SK-N-SH treated with all-trans-retinoic acid at 6 μM for 48 hours (cell line): ENCODE results near the gene MYL2.

Experiments used
- ATAC-seq: fragments of 200-7000 bp; cut with Tn5 transposase; 3 replicates; pipeline ENCODE4 v1.9.1; 2020; ENCODE audit warnings: mild to moderate bottlenecking, moderate library complexity
- ARNTL ChIP-seq: fragments of 450-650 bp; formaldehyde crosslinking; IDR thresholded peaks from 2 replicates; pipeline ENCODE4 v1.5.0; 2020; ENCODE audit warnings: low read depth, mild to moderate bottlenecking, moderate library complexity, borderline replicate concordance
- BACH2 ChIP-seq: fragments of 250-450 bp; sonication (Bioruptor Pico); IDR thresholded peaks from 2 replicates; pipeline ENCODE4 v1.9.0; 2021; ENCODE audit warnings: mild to moderate bottlenecking, borderline replicate concordance
- CSDC2 ChIP-seq: fragments of 250-450 bp; sonication (Bioruptor Pico); IDR thresholded peaks from 2 replicates; pipeline ENCODE4 v1.5.0; 2020; ENCODE audit warnings: mild to moderate bottlenecking, moderate library complexity
- CSRNP3 ChIP-seq: fragments of 250-450 bp; sonication (Bioruptor Pico); IDR thresholded peaks from 2 replicates; pipeline ENCODE4 v1.5.1; 2021; ENCODE audit warnings: mild to moderate bottlenecking, moderate library complexity
- ESRRG ChIP-seq: fragments of 250-450 bp; sonication (Bioruptor Pico); IDR thresholded peaks from 2 replicates; pipeline ENCODE4 v1.6.1; 2021; ENCODE audit warnings: mild to moderate bottlenecking
- OSR1 ChIP-seq: fragments of 250-450 bp; sonication (Bioruptor Pico); IDR thresholded peaks from 2 replicates; pipeline ENCODE4 v1.8.0; 2022; ENCODE audit warnings: moderate library complexity, mild to moderate bottlenecking, inconsistent platforms
- PPARA ChIP-seq: fragments of 250-450 bp; sonication (Bioruptor Pico); IDR thresholded peaks from 2 replicates; pipeline ENCODE4 v1.5.0; 2020; ENCODE audit warnings: mild to moderate bottlenecking, borderline replicate concordance
- RARB ChIP-seq: fragments of 250-450 bp; sonication (Bioruptor Pico); IDR thresholded peaks from 2 replicates; pipeline ENCODE4 v1.8.0; 2021; ENCODE audit warnings: mild to moderate bottlenecking, moderate library complexity
- TCF4 ChIP-seq: fragments of 250-450 bp; sonication (Bioruptor Pico); IDR thresholded peaks from 2 replicates; pipeline ENCODE4 v1.8.0; 2021; ENCODE audit warnings: mild to moderate bottlenecking, moderate library complexity, borderline replicate concordance
- TOX ChIP-seq: fragments of 250-450 bp; sonication (Bioruptor Pico); IDR thresholded peaks from 2 replicates; pipeline ENCODE4 v1.8.0; 2021; ENCODE audit warnings: mild to moderate bottlenecking, moderate library complexity, borderline replicate concordance
- TSHZ2 ChIP-seq: fragments of 250-450 bp; sonication (Bioruptor Pico); IDR thresholded peaks from 2 replicates; pipeline ENCODE4 v1.5.0; 2020; ENCODE audit warnings: mild to moderate bottlenecking, moderate library complexity
- ZFP3 ChIP-seq: fragments of 250-450 bp; sonication (Bioruptor Pico); IDR thresholded peaks from 2 replicates; pipeline ENCODE4 v1.5.0; 2020; ENCODE audit warnings: mild to moderate bottlenecking, moderate library complexity
- ZFP30 ChIP-seq: fragments of 450-650 bp; formaldehyde crosslinking; IDR thresholded peaks from 2 replicates; pipeline ENCODE4 v1.5.0; 2022; ENCODE audit warnings: mild to moderate bottlenecking, moderate library complexity
- ZNF565 ChIP-seq: fragments of 450-650 bp; formaldehyde crosslinking; conservative IDR thresholded peaks from 2 replicates; pipeline ENCODE4 v1.5.0; 2020; ENCODE audit warnings: low read depth, mild to moderate bottlenecking, moderate library complexity
- ZNF70 ChIP-seq: fragments of 450-650 bp; formaldehyde crosslinking; IDR thresholded peaks from 2 replicates; pipeline ENCODE4 v1.5.0; 2020; ENCODE audit warnings: mild to moderate bottlenecking, moderate library complexity
- ZNF8 ChIP-seq: fragments of 450-650 bp; formaldehyde crosslinking; IDR thresholded peaks from 2 replicates; pipeline ENCODE4 v1.5.0; 2020; ENCODE audit warnings: mild to moderate bottlenecking, moderate library complexity
- TF ChIP-seq, protein P1 (sequence below): fragments of 250-450 bp; sonication (Bioruptor Pico); IDR thresholded peaks from 2 replicates; pipeline ENCODE4 v1.8.0; 2020; ENCODE audit warnings: mild to moderate bottlenecking, moderate library complexity, borderline replicate concordance
- TF ChIP-seq, protein P2 (sequence below): fragments of 250-450 bp; sonication (Bioruptor Pico); IDR thresholded peaks from 2 replicates; pipeline ENCODE4 v1.8.0; 2021; ENCODE audit warnings: low read depth, mild to moderate bottlenecking, moderate library complexity, borderline replicate concordance

MYL2 gene

GRCh38 chr12:110916295-110916875, 4.0 kb downstream of the MYL2 start:
- TF ChIP-seq ZNF8 (peak; percentile 84), PPARA (CRISPR knock-in tag) (no peak)
- ATAC-seq, result no peak

- TF ChIP-seq OSR1 (no peak), ESRRG (CRISPR knock-in tag) (no peak), CSRNP3 (CRISPR knock-in tag) (no peak)
- TF ChIP-seq, all 23 proteins: peak for 0
- no peak for ATAC-seq
These were observed 7.0 kb downstream of the MYL2 start for GRCh38 chr12:110913119-110914056.

- ATAC-seq, result no peak
- TF ChIP-seq, protein P1, sequence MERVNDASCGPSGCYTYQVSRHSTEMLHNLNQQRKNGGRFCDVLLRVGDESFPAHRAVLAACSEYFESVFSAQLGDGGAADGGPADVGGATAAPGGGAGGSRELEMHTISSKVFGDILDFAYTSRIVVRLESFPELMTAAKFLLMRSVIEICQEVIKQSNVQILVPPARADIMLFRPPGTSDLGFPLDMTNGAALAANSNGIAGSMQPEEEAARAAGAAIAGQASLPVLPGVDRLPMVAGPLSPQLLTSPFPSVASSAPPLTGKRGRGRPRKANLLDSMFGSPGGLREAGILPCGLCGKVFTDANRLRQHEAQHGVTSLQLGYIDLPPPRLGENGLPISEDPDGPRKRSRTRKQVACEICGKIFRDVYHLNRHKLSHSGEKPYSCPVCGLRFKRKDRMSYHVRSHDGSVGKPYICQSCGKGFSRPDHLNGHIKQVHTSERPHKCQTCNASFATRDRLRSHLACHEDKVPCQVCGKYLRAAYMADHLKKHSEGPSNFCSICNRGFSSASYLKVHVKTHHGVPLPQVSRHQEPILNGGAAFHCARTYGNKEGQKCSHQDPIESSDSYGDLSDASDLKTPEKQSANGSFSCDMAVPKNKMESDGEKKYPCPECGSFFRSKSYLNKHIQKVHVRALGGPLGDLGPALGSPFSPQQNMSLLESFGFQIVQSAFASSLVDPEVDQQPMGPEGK (CRISPR knock-in tag), result no peak
These were observed 8.1 kb downstream of the MYL2 start for GRCh38 chr12:110912263-110912662.

DNA sequence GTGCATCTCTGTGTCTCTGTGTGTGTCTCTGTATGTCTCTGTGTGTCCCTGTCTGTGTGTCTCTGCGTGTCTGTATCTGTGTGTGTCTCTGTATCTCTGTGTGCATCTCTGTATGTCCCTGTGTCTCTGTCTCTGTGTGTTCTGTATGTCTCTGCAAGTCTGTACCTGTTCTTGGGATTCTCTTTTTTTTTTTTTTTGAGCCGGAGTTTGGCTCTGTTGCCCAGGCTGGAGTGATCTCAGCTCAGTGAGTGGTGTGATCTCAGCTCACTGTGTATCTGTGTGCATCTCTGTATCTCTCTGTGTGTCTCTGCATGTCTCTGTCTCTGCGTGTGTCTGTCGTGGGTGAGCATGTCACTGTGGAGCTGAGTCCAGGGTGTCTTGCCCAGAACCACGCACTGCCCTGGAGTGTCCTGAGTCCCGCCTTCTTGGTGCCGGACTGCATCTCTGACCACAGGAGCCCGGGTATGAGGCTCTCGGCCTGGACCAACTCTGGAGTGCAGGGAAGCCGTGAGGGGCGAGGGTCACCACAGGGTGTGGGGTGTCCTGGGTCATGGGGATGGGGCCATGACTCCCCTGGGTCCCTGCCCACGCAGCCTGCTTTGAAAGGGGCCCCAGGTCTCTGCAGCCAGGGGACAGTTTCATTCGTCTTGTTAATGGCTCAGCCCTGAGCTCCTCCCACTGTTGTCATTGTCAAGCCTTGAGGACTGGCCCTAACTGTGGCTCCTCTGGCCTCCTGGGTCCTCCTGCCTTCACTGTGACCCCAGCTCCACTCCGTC, 11.8 kb downstream of the MYL2 start:
- TF ChIP-seq, protein P2, sequence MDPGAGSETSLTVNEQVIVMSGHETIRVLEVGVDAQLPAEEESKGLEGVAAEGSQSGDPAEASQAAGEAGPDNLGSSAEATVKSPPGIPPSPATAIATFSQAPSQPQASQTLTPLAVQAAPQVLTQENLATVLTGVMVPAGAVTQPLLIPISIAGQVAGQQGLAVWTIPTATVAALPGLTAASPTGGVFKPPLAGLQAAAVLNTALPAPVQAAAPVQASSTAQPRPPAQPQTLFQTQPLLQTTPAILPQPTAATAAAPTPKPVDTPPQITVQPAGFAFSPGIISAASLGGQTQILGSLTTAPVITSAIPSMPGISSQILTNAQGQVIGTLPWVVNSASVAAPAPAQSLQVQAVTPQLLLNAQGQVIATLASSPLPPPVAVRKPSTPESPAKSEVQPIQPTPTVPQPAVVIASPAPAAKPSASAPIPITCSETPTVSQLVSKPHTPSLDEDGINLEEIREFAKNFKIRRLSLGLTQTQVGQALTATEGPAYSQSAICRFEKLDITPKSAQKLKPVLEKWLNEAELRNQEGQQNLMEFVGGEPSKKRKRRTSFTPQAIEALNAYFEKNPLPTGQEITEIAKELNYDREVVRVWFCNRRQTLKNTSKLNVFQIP, result no peak
- TF ChIP-seq, protein P1 (CRISPR knock-in tag), result no peak
- TF ChIP-seq ZNF565 (CRISPR knock-in tag) (no peak), TOX (CRISPR knock-in tag) (no peak), TSHZ2 (CRISPR knock-in tag) (no peak), TCF4 (no peak), ZNF70 (CRISPR knock-in tag) (no peak), ZFP3 (CRISPR knock-in tag) (no peak), BACH2 (CRISPR knock-in tag) (no peak), CSDC2 (CRISPR knock-in tag) (no peak), ZFP30 (CRISPR knock-in tag) (no peak), RARB (no peak), ARNTL (no peak)
- TF ChIP-seq, all 23 proteins: peak for 0

More for the DNA sequence above, 11.8 kb downstream of the MYL2 start:
- peak; percentile 32; the same call in 1 of the 3 replicates for ATAC-seq
